Measurements from ENCODE around the gene VSTM4. TPM values are rescaled to one million over a fixed set of nuclear protein-coding genes. Genes with fewer than 3 reads are reported as not detected.
A peak's percentile ranks its signal among the peaks of the same experiment; 100 is the strongest.

Gene VSTM4
- total and polyA plus RNA-seq, 2 experiments from 2014 or later = 0.21 to 0.66 TPM

DNA sequence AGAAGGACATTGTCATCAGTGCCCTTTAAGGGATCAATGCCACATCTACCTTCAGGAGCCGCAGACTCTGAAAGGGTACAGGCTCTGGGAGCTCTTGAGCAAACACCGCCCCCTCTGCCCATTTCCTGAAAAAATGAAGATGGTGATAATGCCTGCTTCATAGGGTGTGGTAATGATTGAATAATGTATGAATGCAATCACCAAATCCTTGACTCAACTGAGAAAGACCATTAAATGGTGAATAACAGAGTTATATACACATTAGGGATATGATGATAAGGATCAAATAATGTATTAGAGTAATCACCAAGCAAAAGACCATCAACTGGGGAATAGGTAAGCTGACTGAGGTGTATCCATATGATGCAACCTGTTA is 17.0 kb upstream of the VSTM4 start:
- peaks cover 1% of the 10 kb centered on the region for H3K27me3 Mint-ChIP-seq (ENCODE audit: insufficient read depth, low read depth, poor library complexity)
- peaks cover 2% of the 10 kb centered on the region; the same call in 1 of the 3 replicates for H3K36me3 Mint-ChIP-seq (ENCODE audit: low read depth)
- Histone ChIP-seq H3K79me2 (replicated peaks; ENCODE audit: insufficient read depth) (no peaks in the 10 kb centered on the region), H3K4me1 (ENCODE audit: insufficient read depth) (no peaks in the 10 kb centered on the region), H3K4me3 (no peak overlapping the region), H2AFZ (no peak overlapping the region), H3K4me2 (no peak overlapping the region), H3K9me2 (ENCODE audit: insufficient read depth) (peaks cover 13% of the 10 kb centered on the region; the same call in 1 of the 2 replicates), H3K27ac (ENCODE audit: low read depth) (no peak overlapping the region), H3K36me3 (ENCODE audit: insufficient read depth) (no peaks in the 10 kb centered on the region), H4K20me1 (replicated peaks; ENCODE audit: insufficient read depth) (no peaks in the 10 kb centered on the region), H3F3A (replicated peaks; ENCODE audit: low read depth) (no peaks in the 10 kb centered on the region), H3K27me3 (ENCODE audit: insufficient read depth) (no peaks in the 10 kb centered on the region)
- no peak overlapping the region for H3K27ac Mint-ChIP-seq
- H3K9me3 Mint-ChIP-seq = peaks cover 2% of the 10 kb centered on the region; the same call in 1 of the 3 replicates
- H3K4me1 Mint-ChIP-seq = no peaks in the 10 kb centered on the region; the same call in 1 of the 3 replicates
- no peak for TF ChIP-seq EZH2phosphoT487 (IDR thresholded peaks at IDR 0.05; ENCODE audit: unreplicated experiment)
- TF ChIP-seq JUNB (IDR thresholded peaks at IDR 0.05; ENCODE audit: unreplicated experiment) = no peak
- TF ChIP-seq, protein P1, sequence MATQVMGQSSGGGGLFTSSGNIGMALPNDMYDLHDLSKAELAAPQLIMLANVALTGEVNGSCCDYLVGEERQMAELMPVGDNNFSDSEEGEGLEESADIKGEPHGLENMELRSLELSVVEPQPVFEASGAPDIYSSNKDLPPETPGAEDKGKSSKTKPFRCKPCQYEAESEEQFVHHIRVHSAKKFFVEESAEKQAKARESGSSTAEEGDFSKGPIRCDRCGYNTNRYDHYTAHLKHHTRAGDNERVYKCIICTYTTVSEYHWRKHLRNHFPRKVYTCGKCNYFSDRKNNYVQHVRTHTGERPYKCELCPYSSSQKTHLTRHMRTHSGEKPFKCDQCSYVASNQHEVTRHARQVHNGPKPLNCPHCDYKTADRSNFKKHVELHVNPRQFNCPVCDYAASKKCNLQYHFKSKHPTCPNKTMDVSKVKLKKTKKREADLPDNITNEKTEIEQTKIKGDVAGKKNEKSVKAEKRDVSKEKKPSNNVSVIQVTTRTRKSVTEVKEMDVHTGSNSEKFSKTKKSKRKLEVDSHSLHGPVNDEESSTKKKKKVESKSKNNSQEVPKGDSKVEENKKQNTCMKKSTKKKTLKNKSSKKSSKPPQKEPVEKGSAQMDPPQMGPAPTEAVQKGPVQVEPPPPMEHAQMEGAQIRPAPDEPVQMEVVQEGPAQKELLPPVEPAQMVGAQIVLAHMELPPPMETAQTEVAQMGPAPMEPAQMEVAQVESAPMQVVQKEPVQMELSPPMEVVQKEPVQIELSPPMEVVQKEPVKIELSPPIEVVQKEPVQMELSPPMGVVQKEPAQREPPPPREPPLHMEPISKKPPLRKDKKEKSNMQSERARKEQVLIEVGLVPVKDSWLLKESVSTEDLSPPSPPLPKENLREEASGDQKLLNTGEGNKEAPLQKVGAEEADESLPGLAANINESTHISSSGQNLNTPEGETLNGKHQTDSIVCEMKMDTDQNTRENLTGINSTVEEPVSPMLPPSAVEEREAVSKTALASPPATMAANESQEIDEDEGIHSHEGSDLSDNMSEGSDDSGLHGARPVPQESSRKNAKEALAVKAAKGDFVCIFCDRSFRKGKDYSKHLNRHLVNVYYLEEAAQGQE (IDR thresholded peaks at IDR 0.05; ENCODE audit: unreplicated experiment) = no peak
- TF ChIP-seq POLR2AphosphoS5 (IDR thresholded peaks at IDR 0.05; ENCODE audit: low read depth) = no peak
- TF ChIP-seq, protein P2, sequence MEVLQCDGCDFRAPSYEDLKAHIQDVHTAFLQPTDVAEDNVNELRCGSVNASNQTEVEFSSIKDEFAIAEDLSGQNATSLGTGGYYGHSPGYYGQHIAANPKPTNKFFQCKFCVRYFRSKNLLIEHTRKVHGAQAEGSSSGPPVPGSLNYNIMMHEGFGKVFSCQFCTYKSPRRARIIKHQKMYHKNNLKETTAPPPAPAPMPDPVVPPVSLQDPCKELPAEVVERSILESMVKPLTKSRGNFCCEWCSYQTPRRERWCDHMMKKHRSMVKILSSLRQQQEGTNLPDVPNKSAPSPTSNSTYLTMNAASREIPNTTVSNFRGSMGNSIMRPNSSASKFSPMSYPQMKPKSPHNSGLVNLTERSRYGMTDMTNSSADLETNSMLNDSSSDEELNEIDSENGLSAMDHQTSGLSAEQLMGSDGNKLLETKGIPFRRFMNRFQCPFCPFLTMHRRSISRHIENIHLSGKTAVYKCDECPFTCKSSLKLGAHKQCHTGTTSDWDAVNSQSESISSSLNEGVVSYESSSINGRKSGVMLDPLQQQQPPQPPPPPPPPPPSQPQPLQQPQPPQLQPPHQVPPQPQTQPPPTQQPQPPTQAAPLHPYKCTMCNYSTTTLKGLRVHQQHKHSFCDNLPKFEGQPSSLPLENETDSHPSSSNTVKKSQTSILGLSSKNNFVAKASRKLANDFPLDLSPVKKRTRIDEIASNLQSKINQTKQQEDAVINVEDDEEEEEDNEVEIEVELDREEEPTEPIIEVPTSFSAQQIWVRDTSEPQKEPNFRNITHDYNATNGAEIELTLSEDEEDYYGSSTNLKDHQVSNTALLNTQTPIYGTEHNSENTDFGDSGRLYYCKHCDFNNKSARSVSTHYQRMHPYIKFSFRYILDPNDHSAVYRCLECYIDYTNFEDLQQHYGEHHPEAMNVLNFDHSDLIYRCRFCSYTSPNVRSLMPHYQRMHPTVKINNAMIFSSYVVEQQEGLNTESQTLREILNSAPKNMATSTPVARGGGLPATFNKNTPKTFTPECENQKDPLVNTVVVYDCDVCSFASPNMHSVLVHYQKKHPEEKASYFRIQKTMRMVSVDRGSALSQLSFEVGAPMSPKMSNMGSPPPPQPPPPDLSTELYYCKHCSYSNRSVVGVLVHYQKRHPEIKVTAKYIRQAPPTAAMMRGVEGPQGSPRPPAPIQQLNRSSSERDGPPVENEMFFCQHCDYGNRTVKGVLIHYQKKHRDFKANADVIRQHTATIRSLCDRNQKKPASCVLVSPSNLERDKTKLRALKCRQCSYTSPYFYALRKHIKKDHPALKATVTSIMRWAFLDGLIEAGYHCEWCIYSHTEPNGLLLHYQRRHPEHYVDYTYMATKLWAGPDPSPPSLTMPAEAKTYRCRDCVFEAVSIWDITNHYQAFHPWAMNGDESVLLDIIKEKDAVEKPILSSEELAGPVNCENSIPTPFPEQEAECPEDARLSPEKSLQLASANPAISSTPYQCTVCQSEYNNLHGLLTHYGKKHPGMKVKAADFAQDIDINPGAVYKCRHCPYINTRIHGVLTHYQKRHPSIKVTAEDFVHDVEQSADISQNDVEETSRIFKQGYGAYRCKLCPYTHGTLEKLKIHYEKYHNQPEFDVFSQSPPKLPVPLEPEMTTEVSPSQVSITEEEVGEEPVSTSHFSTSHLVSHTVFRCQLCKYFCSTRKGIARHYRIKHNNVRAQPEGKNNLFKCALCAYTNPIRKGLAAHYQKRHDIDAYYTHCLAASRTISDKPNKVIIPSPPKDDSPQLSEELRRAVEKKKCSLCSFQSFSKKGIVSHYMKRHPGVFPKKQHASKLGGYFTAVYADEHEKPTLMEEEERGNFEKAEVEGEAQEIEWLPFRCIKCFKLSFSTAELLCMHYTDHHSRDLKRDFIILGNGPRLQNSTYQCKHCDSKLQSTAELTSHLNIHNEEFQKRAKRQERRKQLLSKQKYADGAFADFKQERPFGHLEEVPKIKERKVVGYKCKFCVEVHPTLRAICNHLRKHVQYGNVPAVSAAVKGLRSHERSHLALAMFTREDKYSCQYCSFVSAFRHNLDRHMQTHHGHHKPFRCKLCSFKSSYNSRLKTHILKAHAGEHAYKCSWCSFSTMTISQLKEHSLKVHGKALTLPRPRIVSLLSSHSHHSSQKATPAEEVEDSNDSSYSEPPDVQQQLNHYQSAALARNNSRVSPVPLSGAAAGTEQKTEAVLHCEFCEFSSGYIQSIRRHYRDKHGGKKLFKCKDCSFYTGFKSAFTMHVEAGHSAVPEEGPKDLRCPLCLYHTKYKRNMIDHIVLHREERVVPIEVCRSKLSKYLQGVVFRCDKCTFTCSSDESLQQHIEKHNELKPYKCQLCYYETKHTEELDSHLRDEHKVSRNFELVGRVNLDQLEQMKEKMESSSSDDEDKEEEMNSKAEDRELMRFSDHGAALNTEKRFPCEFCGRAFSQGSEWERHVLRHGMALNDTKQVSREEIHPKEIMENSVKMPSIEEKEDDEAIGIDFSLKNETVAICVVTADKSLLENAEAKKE (CRISPR knock-in tag; IDR thresholded peaks at IDR 0.05) = no peak
- TF ChIP-seq, protein P3, sequence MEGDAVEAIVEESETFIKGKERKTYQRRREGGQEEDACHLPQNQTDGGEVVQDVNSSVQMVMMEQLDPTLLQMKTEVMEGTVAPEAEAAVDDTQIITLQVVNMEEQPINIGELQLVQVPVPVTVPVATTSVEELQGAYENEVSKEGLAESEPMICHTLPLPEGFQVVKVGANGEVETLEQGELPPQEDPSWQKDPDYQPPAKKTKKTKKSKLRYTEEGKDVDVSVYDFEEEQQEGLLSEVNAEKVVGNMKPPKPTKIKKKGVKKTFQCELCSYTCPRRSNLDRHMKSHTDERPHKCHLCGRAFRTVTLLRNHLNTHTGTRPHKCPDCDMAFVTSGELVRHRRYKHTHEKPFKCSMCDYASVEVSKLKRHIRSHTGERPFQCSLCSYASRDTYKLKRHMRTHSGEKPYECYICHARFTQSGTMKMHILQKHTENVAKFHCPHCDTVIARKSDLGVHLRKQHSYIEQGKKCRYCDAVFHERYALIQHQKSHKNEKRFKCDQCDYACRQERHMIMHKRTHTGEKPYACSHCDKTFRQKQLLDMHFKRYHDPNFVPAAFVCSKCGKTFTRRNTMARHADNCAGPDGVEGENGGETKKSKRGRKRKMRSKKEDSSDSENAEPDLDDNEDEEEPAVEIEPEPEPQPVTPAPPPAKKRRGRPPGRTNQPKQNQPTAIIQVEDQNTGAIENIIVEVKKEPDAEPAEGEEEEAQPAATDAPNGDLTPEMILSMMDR (conservative IDR thresholded peaks at IDR 0.05; ENCODE audit: low read depth in 2 of 2) = peak; percentile 17 to 30; a peak in 1 of 4 replicates
- no peak for TF ChIP-seq ETS1 (IDR thresholded peaks at IDR 0.05)
- no peak for TF ChIP-seq CREB1 (CRISPR knock-in tag; IDR thresholded peaks at IDR 0.05; ENCODE audit: low read depth)
- ATAC-seq (peak; percentile 35; the same call in 2 of the 3 replicates), DNase-seq (ENCODE audit: low spot score) (no peak)
- H3K4me3 Mint-ChIP-seq = no peak overlapping the region

All from GM23338 (cell line).